ENCODE measurements around the gene CBY1.
"Not testable (repeated sequence)": the region's sequence is repeated elsewhere in the genome, so short reads cannot be mapped to it uniquely, and the experiment has no call there.

The CBY1 gene

DNA sequence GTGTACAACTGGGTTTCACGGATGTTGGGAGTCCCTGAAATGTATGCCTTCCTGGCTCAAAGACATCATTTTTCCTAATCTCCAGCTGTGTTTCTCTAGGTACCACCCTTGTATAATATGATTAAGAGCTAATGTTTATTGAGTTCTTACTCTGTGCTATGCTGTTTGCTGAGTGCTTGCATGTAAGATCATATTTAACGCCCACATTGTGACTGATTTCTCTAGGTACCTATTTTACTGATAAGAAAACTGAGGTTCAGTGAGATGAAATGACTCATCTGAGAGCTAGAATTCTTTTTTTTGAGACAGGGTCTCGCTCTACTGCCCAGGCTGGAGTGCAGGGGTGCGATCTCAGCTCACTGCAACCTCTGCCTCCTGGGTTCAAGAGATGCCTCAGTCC, 42.9 kb upstream of the CBY1 start:
- DNase-seq (ENCODE audit: insufficient read length, low spot score) (no peak), FAIRE-seq (no peak)
- TF ChIP-seq, protein P1, sequence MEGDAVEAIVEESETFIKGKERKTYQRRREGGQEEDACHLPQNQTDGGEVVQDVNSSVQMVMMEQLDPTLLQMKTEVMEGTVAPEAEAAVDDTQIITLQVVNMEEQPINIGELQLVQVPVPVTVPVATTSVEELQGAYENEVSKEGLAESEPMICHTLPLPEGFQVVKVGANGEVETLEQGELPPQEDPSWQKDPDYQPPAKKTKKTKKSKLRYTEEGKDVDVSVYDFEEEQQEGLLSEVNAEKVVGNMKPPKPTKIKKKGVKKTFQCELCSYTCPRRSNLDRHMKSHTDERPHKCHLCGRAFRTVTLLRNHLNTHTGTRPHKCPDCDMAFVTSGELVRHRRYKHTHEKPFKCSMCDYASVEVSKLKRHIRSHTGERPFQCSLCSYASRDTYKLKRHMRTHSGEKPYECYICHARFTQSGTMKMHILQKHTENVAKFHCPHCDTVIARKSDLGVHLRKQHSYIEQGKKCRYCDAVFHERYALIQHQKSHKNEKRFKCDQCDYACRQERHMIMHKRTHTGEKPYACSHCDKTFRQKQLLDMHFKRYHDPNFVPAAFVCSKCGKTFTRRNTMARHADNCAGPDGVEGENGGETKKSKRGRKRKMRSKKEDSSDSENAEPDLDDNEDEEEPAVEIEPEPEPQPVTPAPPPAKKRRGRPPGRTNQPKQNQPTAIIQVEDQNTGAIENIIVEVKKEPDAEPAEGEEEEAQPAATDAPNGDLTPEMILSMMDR (IDR thresholded peaks at IDR 0.05; ENCODE audit: insufficient read depth, missing control alignments): no peak

DNA sequence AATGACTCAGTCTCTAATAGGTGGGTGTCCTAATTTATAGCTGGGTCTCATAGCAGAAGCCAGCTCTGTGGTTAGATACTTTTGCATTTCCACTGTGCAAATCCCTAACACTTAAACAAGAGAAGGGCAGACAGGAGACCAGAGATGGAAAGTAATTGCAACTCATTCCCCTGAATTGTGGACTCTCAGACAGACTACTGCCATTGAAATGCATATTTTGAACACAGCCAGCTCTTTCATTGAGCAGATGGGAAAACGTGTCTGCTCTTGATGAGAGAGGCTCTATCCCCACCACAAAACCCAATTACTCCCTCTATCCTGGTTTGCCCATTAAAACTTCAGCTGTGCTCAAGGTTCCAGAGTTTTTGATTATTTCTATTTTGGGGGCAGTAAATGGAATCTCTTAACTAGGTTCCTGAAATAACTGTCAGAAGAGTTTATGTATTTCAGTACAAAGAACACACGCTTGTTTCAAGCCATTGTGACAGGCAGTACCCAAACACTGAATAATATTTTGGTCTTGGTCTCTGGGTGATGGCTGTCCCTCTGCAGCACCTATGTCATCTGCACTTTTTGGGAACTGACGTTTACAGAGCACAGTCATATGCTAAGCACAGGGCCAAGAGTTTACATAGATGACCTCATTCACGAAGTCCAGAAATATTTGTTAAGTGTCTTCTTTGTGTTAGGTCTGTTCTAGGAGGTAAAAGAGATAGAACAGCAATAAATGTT, 41.9 kb upstream of the CBY1 start:
- DNase-seq (ENCODE audit: insufficient read length, low spot score): no peak
- TF ChIP-seq, protein P1 (IDR thresholded peaks at IDR 0.05; ENCODE audit: insufficient read depth, missing control alignments): no peak
- no peak for FAIRE-seq

DNA sequence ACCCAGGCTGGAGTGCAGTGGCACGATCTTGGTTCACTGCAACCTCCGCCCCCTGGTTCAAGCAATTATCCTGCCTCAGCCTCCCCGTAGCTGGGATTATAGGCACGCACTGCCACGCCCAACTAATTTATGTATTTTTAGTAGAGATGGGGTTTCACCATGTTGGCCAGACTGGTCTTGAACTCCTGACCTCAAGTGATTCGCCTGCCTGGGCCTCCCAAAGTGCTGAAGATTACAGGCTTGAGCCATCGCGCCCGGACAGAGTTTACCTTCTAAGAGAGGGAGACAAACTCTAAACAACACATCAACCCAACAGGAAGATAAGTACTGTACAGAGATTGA, 41.4 kb upstream of the CBY1 start:
- not testable (repeated sequence) for FAIRE-seq; DNase-seq (ENCODE audit: insufficient read length, low spot score)

DNA sequence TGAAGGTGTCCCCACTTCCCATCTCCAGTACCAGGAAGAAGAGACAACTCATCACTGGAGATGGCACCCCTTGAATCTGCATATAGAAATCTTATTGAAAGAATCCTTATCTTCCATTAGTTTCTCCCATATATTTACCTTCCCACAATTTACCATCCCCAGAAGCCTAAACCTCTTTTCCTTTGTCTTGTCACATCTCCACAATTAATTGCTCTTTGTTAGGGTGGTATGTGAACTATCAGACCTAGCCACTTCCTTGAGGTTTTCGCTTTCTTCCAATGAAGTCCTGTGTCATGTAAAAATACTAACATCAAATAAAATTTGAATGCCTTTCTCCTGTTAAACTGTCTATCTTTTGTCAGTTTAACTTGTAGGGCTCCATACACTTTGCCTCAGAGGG, 38.2 kb upstream of the CBY1 start:
- TF ChIP-seq, protein P1 (IDR thresholded peaks at IDR 0.05; ENCODE audit: insufficient read depth, missing control alignments): no peak
- DNase-seq (ENCODE audit: insufficient read length, low spot score): no peak
- no peak for FAIRE-seq

DNA sequence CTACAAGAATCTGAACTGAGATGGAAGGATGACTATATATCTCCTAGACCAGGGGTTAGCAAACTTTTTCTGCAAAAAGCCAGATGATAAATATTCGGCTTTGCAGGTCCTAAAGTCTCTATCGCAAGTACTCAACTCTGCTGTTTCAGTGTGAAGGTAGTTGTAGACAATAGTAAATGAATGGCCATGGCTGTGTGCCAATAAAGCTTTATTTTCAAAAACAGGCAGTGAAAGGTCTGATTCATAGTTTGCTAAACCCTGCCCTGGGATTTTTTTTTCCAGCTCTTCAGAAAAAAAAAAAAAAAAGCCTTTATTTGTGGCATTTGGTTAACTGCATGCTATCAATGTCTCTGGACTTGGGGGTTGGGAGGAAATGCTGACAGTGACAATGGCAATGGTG, 37.8 kb upstream of the CBY1 start:
- DNase-seq (ENCODE audit: insufficient read length, low spot score) (no peak), FAIRE-seq (no peak)
- TF ChIP-seq, protein P1 (IDR thresholded peaks at IDR 0.05; ENCODE audit: insufficient read depth, missing control alignments): no peak

DNA sequence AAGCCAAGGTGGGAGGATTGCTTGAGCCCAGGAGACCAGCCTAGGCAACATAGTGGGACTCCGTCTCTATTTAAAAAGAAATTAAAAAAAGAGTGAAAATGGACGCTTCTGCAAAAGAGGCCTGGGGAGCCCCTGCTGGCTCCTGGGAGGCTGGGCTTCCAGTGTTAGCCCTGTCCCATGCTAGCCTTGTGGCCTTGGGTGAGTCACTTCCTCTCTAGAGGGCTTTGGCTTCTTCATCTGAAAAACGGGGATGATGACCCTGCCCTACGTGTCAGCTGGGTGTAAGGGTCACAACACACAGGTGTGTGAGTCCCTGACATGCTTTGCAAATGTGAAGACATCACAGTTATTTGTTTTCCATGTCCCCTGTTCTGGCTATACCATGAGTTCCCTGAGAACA, 33.1 kb upstream of the CBY1 start:
- DNase-seq (ENCODE audit: insufficient read length, low spot score): no peak
- FAIRE-seq: no peak
- TF ChIP-seq, protein P1 (IDR thresholded peaks at IDR 0.05; ENCODE audit: insufficient read depth, missing control alignments): no peak

DNA sequence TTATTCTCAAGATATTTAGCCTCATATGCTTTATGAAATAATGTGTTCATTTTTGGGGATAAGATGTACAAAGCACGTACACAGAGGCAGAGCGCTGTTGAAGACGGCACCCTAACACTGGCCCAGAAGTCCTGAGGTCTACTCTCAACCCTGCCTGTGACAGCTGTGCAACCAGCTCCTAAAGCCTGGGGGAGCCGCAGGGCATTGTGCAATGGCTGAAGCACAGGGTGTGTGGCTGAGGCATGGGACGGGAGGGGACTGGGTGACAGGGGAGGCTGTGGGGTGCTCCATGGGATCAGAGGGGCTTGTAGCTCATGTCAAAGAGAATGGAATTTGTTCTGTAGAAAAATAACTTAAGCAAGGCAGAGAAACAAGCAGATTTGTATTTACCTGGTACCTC, 28.0 kb upstream of the CBY1 start:
- FAIRE-seq (no peak), DNase-seq (ENCODE audit: insufficient read length, low spot score) (no peak)
- TF ChIP-seq, protein P1 (IDR thresholded peaks at IDR 0.05; ENCODE audit: insufficient read depth, missing control alignments): no peak

DNA sequence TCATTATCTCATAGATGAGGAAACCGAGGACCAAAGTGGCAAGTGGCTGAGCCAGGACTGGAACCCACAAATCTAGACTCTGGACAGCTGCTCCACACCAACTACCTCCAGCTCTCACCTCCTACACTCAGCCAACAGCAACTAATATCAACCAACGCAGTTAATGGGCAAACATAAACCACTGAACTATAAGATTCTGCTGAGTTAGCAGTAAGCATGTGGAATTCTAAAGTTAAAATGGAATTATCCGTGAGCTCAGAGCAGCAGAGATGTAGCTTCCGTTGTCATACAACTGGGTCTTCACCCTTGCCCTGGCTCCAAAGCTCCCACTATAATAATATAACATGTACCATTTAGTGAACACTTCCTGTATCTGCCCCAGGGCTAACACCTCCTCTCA, 27.3 kb upstream of the CBY1 start:
- TF ChIP-seq, protein P1 (IDR thresholded peaks at IDR 0.05; ENCODE audit: insufficient read depth, missing control alignments): no peak
- FAIRE-seq (no peak), DNase-seq (ENCODE audit: insufficient read length, low spot score) (no peak)

Measured in D721Med (cell line).